Astrocyte (in vitro differentiated cells and primary cell): ENCODE measurements around the gene LRRTM1.

Experiments
- CTCF ChIP-seq: IDR thresholded peaks from 2 replicates; pipeline ENCODE4 v1.5.1; 2011; ENCODE audit warnings: low read depth, mild to moderate bottlenecking, inconsistent platforms, low read length, moderate library complexity; ENCODE audit not compliant: insufficient read depth
- EZH2 ChIP-seq: IDR thresholded peaks from 2 replicates; pipeline ENCODE4 v1.6.1; 2012; ENCODE audit warnings: mild to moderate bottlenecking, low read length, inconsistent platforms; ENCODE audit not compliant: insufficient read depth

- TF ChIP-seq EZH2, result no peak
- TF ChIP-seq CTCF, result no peak
These were observed 18.4 kb upstream of the LRRTM1 start for GRCh38 chr2:80322958-80323357.
